ENCODE data around the gene ENPEP.

ENPEP gene

DNA sequence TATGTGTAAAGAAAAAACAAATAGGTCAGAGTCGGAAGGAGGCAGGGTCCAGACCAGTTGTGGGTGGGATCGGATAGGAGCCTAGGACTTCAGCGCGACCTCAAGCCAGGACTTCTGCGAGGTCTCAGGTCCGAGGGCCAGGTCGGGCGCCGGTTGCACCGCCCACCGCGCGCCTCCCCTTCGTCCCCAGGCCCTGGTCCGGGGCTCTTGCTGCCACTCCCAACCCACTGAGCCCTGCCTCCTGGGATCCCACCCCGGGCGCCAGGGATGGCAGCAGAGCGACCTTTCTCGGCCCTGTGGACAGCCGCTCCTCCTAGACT, 134.6 kb downstream of the ENPEP start:
- no peak for DNase-seq (ENCODE audit: low spot score)

DNA sequence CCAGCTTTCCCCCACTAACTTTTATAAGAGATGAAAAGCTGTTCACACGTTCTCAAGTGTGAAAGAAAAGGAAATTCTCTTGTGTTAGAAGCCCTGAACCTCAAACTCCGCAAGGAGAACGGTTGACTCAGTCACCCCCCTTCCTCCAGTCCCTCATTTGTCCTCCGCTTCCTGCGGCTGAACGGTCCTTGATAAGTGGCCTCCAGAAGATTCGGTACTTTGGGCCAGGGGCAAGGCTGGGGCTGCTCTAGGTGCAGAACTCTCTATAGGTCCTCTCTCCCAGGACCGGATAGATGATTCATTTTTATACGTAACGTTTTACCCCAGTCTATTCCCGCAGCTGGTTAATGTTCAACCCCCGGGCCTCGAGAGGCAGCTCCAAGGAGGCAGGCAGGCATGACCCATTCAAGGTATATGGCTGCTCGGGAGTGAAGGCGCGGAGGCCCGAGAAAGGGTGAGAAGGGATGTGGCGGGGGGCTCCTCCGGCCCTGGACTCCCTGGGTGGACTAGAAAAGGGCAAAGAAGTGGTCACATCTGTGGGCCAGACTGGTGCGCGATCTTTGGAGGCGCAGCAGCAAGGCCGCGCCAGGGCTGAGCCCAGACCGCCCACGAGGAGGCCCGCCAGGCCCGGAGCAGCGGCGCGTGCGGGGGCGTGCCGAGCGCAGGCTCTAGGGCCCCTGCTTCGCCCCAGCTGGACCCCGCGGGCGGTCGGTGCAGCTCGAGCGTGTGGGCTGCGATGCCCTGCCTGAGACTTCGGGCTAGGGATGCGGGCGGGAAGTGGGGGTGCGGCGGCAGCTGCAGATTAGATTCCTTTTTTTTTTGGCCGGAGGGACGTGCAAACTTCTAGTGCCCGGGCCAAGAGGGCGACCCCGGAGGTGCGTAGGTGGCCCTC, 135.2 kb downstream of the ENPEP start:
- no peak for DNase-seq (ENCODE audit: low spot score)

- DNase-seq (ENCODE audit: low spot score): no peak
Observed at GRCh38 chr4:110611968-110612447, 136.1 kb downstream of the ENPEP start.

- DNase-seq (ENCODE audit: low spot score): no peak
Observed at GRCh38 chr4:110612631-110613269, 136.8 kb downstream of the ENPEP start.

DNA sequence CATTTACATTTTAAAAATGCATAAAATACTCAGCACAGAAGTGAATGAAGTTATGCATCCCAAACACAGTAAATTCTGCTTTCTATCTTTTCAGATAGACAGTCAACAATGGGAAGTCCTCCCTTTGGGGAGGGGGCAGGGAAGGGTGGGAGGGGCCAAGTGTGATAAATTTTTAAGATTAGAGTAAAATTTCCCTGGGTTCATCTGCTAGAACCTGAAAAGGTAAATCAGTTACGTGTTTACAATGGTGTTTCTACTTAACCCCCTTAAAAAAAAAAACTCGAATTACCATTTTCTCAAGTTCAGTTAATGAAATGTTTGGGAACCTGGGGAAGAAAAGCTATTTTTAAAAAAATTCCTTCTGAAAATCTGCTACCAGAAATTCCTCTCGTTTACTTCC, 137.8 kb downstream of the ENPEP start:
- no peak for DNase-seq (ENCODE audit: low spot score)

DNA sequence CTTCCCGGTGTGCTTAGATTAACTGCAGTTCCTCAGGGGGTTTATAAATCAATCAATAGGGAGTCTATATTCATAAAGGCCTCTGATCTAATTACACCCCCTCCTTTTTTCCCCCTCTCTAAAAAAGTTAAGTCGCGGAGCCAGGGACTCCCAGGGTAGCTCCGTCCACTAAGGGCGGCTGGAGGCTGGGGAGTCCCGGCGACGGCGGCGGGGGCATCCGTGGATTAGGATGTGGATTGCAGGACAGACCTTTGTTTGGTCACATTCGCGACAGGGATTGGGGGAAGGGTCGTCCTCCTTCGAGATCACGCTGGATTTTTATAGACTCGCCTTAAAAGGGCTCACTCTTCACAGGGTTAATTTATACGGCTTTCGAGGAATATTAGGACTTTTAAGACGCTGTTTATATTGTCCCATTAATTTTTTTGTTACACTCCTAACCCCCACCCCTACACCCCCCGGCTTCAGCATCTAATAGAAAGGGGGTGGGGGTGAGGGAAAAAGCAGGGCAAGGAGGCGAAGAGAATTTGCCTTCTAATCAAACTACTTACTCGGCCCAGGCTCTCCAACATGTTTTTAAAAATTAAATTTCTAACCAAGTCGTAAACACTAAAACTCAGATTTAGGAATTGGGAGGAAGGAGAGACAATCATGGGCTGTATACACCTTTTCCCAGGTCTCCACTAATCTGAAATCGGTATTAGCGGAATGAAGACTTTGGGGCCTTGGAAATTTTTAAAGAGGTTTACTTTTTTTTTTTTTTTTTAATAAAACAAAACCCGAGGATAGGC, 138.4 kb downstream of the ENPEP start:
- no peak for DNase-seq (ENCODE audit: low spot score)
